ENCODE data around the gene ELN.
A peak's percentile ranks its signal among the peaks of the same experiment; 100 is the strongest.

ELN gene

GRCh38 chr7:74051629-74052410 is 23.8 kb downstream of the ELN start:
- intact Hi-C loops (cut with DNase I): no loop called here
- no peak for DNase-seq

DNA sequence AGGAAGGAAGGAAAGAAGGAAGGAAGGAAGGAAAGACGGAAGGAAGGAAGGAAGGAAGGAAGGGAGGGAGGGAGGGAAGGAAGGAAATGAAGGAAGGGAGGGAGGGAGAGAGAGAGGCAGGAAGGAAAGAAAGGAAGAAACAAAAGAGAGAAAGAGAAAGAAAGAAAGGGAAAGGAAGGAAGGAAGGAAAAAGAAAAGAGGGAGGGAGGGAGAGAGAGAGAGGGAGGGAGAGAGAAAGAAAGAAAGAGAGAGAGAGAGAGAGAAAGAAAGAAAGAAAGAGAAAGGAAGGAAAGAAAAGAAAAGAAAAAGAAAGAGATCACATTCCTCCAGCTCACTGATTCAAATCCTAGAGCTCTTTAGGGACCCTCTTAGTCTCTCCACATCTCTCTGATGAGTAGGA is 24.7 kb downstream of the ELN start:
- intact Hi-C loops (cut with DNase I): no loop called here
- no peak for DNase-seq

DNA sequence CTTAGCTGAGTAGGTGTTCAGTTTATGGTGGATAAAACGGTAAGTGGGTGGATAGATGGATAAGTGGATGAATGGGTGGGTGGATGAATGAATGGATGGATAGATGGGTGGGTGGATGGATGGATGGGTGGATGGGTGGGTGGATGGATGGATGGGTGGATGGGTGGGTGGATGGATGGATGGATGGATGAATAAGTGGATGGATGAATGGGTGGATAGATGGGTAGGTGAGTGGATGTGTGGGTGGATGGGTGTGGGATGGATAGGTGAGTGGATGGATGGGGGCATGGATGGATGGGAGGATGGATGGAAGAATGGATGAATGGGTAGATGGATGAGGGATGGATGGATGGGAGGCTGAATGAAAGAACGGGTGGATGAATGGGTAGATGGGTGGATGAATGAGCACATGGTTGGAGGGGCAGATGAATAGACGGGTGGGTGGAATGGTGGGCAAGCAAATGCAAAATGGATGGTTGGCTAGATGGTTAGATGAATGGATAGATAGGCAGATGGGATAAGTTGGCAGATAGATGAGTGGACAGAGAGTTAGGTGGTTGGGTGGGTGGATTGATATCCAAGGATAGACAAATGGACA is 25.7 kb downstream of the ELN start:
- intact Hi-C loops (cut with DNase I): no loop called here
- DNase-seq: no peak

GRCh38 chr7:74056096-74056915 is 28.3 kb downstream of the ELN start:
- DNase-seq: no peak
- intact Hi-C loops (cut with DNase I): no loop called here

DNA sequence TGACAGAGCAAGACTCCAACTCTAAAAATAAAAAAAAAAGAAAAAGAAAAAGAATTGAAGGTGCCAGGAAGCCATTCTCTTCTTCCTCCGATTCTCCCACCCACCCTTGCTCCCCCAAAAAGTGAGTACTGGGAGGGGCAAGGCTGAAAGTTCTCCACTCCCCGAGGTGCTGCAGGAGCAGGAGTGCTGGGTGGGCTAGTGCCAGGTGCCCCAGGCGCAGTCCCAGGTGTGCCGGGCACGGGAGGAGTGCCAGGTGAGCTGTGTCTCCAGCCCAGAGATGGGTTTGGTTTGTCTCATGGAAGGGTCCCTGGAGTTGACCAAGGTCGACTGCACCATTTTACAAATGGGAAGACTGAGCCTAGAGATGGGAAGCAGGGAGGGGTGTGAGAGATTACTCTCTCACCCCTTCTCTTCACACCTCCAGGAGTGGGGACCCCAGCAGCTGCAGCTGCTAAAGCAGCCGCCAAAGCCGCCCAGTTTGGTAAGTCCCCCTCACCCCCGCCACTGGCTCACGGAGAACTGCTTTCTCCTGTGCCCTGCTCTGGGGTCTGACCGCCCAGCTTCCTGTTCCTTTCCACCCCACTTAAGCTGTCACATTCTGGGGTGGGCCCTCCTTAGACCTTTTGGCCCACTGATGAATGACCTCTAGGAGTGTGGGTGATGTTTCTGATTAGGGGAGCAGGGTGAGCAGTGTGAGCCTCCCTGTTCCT is 29.4 kb downstream of the ELN start:
- DNase-seq: no peak
- intact Hi-C loops (cut with DNase I): no loop called here

DNA sequence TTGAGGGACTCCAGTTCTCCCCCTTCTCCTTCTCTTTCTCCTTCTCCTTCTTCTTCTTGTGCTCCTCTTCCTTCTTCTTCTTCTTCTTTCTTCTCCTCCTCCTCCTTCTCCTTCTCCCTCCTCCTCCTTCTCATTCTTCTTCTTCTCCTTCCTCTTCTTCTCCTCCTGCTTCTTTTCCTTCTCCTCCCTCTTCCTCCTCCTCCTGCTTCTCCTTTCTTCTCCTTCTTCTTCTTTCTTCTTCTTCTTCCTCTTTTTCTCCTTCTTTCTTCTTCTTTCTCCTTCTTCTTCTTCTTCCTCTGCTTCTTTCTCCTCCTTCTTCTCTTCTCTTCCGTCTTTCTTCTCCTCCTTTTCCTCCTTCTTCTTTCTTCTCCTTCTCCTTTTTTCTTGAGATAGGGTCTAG is 30.0 kb downstream of the ELN start:
- intact Hi-C loops (cut with DNase I): no loop called here
- no peak for DNase-seq

DNA sequence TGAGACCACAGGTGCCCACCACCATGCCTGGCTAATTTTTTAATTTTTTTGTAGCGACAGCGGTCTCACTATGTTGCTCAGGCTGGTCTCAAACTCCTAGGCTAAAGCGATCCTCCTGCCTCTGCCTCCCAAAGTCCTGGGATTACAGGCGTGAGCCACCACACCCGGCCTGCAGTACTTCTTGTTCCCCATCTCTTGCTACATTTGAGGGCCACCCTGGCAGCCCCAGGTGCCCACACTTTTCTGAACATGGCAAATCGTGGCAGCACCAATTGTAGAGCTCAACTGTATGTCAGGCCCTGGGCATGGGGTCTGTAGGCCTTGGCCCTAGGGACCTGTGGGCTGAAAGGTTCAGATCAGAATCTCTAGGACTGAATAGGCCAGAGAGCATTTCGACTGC is 30.5 kb downstream of the ELN start:
- intact Hi-C loops (cut with DNase I): no loop called here

GRCh38 chr7:74059037-74059436 is 31.1 kb downstream of the ELN start:
- no peak for DNase-seq
- intact Hi-C loops (cut with DNase I): no loop called here

More for the DNA sequence above, 30.5 kb downstream of the ELN start:
- DNase-seq: no peak

DNA sequence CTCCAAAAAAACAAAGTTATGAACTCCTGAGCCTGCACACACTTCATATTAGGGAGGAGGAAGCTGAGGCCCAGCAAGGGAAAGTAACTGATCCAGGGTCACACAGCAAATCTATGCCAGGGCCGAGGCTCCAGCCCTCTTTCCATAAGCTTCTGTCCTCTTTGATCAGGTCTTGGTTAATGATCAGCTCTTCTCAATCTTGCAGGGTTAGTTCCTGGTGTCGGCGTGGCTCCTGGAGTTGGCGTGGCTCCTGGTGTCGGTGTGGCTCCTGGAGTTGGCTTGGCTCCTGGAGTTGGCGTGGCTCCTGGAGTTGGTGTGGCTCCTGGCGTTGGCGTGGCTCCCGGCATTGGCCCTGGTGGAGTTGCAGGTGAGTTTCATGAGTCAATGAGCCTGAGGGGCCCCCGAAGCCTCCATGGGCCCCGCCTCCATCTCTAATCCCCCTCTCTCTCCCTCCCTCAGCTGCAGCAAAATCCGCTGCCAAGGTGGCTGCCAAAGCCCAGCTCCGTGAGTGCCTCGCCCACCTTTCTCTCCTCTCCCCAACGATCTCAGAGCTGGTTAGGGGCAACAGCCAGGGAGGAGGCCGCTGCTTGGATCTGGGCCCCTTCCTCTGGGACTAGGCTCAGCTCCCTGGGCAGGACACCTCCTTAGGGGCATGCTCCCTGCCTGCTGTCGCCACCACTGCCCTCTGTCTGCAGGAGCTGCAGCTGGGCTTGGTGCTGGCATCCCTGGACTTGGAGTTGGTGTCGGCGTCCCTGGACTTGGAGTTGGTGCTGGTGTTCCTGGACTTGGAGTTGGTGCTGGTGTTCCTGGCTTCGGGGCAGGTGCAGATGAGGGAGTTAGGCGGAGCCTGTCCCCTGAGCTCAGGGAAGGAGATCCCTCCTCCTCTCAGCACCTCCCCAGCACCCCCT is 32.0 kb downstream of the ELN start:
- no peak for DNase-seq
- intact Hi-C loops (cut with DNase I): no loop called here

- intact Hi-C loops (cut with DNase I): no loop called here
- DNase-seq: peak in 41 of 42 donors; percentile 39 to 87 (median 73)
These were observed 34.0 kb downstream of the ELN start for GRCh38 chr7:74061840-74062539.

GRCh38 chr7:74063223-74063641 is 35.3 kb downstream of the ELN start:
- intact Hi-C loops (cut with DNase I): no loop called here
- DNase-seq: no peak

DNA sequence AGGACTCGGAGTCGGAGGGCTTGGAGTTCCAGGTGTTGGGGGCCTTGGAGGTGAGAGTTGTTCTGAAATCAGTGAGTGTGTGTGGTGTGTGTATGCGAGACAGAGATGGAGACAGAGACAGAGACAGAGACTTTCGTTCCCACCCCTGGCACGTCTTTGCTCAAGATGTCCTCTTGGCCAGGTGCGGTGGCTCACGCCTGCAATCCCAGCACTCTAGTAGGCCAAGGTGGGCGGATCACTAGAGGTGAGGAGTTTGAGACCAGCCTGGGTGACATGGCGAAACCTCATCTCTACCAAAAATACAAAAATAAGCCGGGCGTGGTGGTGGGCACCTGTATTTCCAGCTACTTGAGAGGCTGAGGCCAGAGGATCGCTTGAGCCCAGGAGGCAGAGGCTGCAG is 35.7 kb downstream of the ELN start:
- no peak for DNase-seq
- intact Hi-C loops (cut with DNase I): no loop called here

GRCh38 chr7:74064696-74065095 is 36.7 kb downstream of the ELN start:
- intact Hi-C loops (cut with DNase I): loop anchor here (5.0 kb wide), 2 partner anchors 108 to 338 kb away; partner anchors contain the start of gene EIF4H

GRCh38 chr7:74066626-74067025 is 38.7 kb downstream of the ELN start:
- no peak for DNase-seq
- intact Hi-C loops (cut with DNase I): loop anchor here (5.0 kb wide), 2 partner anchors 106 to 336 kb away; partner anchors contain the start of gene EIF4H

More at GRCh38 chr7:74064696-74065095, 36.7 kb downstream of the ELN start:
- no peak for DNase-seq

DNA sequence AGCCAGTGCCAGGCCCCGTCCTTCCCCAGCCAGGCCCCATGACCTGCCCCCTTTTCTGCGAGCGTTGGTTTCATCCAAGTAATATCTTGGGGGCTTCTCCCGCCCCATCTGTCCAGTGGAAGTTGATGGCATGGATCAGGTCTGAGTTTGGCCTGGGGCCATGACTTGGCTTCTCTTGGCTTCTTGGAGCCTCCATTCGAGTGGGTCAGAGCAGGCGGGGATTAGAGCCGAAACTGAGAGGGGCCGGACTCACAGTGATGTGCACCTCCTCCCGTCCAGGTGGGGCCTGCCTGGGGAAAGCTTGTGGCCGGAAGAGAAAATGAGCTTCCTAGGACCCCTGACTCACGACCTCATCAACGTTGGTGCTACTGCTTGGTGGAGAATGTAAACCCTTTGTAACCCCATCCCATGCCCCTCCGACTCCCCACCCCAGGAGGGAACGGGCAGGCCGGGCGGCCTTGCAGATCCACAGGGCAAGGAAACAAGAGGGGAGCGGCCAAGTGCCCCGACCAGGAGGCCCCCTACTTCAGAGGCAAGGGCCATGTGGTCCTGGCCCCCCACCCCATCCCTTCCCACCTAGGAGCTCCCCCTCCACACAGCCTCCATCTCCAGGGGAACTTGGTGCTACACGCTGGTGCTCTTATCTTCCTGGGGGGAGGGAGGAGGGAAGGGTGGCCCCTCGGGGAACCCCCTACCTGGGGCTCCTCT is 40.6 kb downstream of the ELN start:
- intact Hi-C loops (cut with DNase I): loop anchor here (5.0 kb wide), 2 partner anchors 104 to 334 kb away; partner anchors contain the start of gene EIF4H
- no peak for DNase-seq

- DNase-seq: no peak
- intact Hi-C loops (cut with DNase I): loop anchor here (5.0 kb wide), 2 partner anchors 103 to 333 kb away; partner anchors contain the start of gene EIF4H
These were observed 41.1 kb downstream of the ELN start for GRCh38 chr7:74069086-74069541.

Measured in head of caudate nucleus (tissue), 42 donors.